ENCODE results near the gene ZFP14. TPM values are rescaled to one million over a fixed set of nuclear protein-coding genes. Genes with fewer than 3 reads are reported as not detected.
"Not testable (repeated sequence)": the region's sequence is repeated elsewhere in the genome, so short reads cannot be mapped to it uniquely, and the experiment has no call there.

The ZFP14 gene
- total RNA-seq, 1 donor from 2014 or later: 6.8 TPM

- not testable (repeated sequence) for H3K9me3 ChIP-seq (ENCODE audit: control insufficient read depth in 3 of 3, low read length in 3 of 3); H3K9ac ChIP-seq (ENCODE audit: low read depth in 1 of 3, low read length in 3 of 3); H3K27ac ChIP-seq (ENCODE audit: low read depth, low read length); H3K27me3 ChIP-seq (ENCODE audit: control insufficient read depth in 3 of 3, insufficient read depth in 3 of 3, low read length in 3 of 3); H3K4me3 ChIP-seq (ENCODE audit: low read length in 3 of 3); H3K36me3 ChIP-seq (ENCODE audit: control insufficient read depth in 3 of 3, insufficient read depth in 3 of 3, low read length in 3 of 3); H3K4me1 ChIP-seq (ENCODE audit: control insufficient read depth in 3 of 3, insufficient read depth in 3 of 3, low read length in 3 of 3)
These were observed 69.7 kb downstream of the ZFP14 start for GRCh38 chr19:36309309-36309708.

DNA sequence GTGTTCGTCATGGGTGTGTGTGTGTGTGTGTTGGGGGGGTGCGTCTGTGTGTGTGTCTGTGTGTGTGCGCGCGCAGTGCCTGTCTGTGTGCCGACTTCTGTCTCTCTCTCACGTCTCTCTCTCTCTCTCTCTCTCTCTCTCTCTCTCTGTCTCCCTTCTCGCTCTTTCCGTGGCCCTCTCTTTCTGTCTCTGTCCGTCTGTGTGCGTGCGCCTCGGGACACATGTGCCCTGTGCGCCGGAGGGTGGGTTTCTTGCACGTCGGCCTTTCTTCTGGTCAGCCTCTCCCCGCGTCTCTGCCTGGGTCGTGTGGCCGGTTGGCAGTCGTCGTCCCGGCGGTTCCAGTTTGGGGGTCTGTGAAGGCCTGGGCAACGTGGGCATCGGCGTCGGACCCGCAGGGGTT, 86.7 kb downstream of the ZFP14 start:
- not testable (repeated sequence) for H3K9me3 ChIP-seq (ENCODE audit: control insufficient read depth in 3 of 3, low read length in 3 of 3); H3K36me3 ChIP-seq (ENCODE audit: control insufficient read depth in 3 of 3, insufficient read depth in 3 of 3, low read length in 3 of 3); H3K27me3 ChIP-seq (ENCODE audit: control insufficient read depth in 3 of 3, insufficient read depth in 3 of 3, low read length in 3 of 3); H3K4me1 ChIP-seq (ENCODE audit: control insufficient read depth in 3 of 3, insufficient read depth in 3 of 3, low read length in 3 of 3); H3K27ac ChIP-seq (ENCODE audit: low read depth, low read length); H3K9ac ChIP-seq (ENCODE audit: low read depth in 1 of 3, low read length in 3 of 3); H3K4me3 ChIP-seq (ENCODE audit: low read length in 3 of 3)

Other genes with a start within 250 kb of the ZFP14 start
- gene CAPNS1, start 239.1 kb downstream of the ZFP14 start, total RNA-seq: 195 TPM
- 141 TPM for gene COX7A1, start 226.8 kb downstream of the ZFP14 start, total RNA-seq
- 9.4 TPM for gene ZNF565, start 164.5 kb downstream of the ZFP14 start, total RNA-seq
- gene ZNF146, start 164.1 kb downstream of the ZFP14 start, total RNA-seq: 45.9 TPM
- gene ZFP82, start 39.4 kb upstream of the ZFP14 start, total RNA-seq: 17.7 TPM
- 14.1 TPM for gene ZNF566, start 110.4 kb upstream of the ZFP14 start, total RNA-seq
- 7.3 TPM for gene ZNF260, start 149.1 kb upstream of the ZFP14 start, total RNA-seq
- 16.2 TPM for gene ZNF529, start 194.1 kb upstream of the ZFP14 start, total RNA-seq
- gene ZNF382, start 226.1 kb upstream of the ZFP14 start, total RNA-seq: 15.1 TPM